ENCODE measurements around the gene WDR17.
"Not testable (repeated sequence)": the region's sequence is repeated elsewhere in the genome, so short reads cannot be mapped to it uniquely, and the experiment has no call there.

Gene WDR17

GRCh38 chr4:176191974-176192373, 126.3 kb downstream of the WDR17 start:
- DNase-seq (ENCODE audit: low spot score) = peak; percentile 22

- DNase-seq (ENCODE audit: low spot score) = no peak
Measured at GRCh38 chr4:176193126-176193525, 127.5 kb downstream of the WDR17 start.

GRCh38 chr4:176193938-176194337, 128.3 kb downstream of the WDR17 start:
- no peak for DNase-seq (ENCODE audit: low spot score)

- peak; percentile 97 for DNase-seq (ENCODE audit: low spot score)
Measured at GRCh38 chr4:176195184-176195978, 129.7 kb downstream of the WDR17 start, which contains the start of gene SPATA4. Gene SPATA4, minus strand, starts transcription at chr4:176195585. Its CDS starts 23 bp downstream, at chr4:176195562.

- DNase-seq (ENCODE audit: low spot score) = no peak
Measured at GRCh38 chr4:176198316-176198903, 132.8 kb downstream of the WDR17 start.

GRCh38 chr4:176205299-176205698, 139.7 kb downstream of the WDR17 start:
- DNase-seq (ENCODE audit: low spot score) = no peak

GRCh38 chr4:176207839-176208238, 142.2 kb downstream of the WDR17 start:
- DNase-seq (ENCODE audit: low spot score) = no peak

- no peak for DNase-seq (ENCODE audit: low spot score)
Measured at GRCh38 chr4:176209535-176209934, 143.9 kb downstream of the WDR17 start.

GRCh38 chr4:176210101-176210500, 144.5 kb downstream of the WDR17 start:
- DNase-seq (ENCODE audit: low spot score) = no peak

- no peak for DNase-seq (ENCODE audit: low spot score)
Measured at GRCh38 chr4:176210579-176211296, 145.1 kb downstream of the WDR17 start.

- not testable (repeated sequence) for DNase-seq (ENCODE audit: low spot score)
Measured at GRCh38 chr4:176212351-176212750, 146.7 kb downstream of the WDR17 start.

GRCh38 chr4:176217510-176217909, 151.9 kb downstream of the WDR17 start:
- DNase-seq (ENCODE audit: low spot score) = no peak

GRCh38 chr4:176222149-176222548, 156.5 kb downstream of the WDR17 start:
- DNase-seq (ENCODE audit: low spot score) = no peak

- no peak for DNase-seq (ENCODE audit: low spot score)
Measured at GRCh38 chr4:176223561-176223960, 157.9 kb downstream of the WDR17 start.

- no peak for DNase-seq (ENCODE audit: low spot score)
Measured at GRCh38 chr4:176226736-176227135, 161.1 kb downstream of the WDR17 start.

GRCh38 chr4:176229645-176230044, 164.0 kb downstream of the WDR17 start:
- DNase-seq (ENCODE audit: low spot score) = no peak
